Ishikawa (cell line): ENCODE data around the gene PLA2G5.

Experiments
- CEBPB ChIP-seq: IDR thresholded peaks from 2 replicates; pipeline ENCODE4 v1.6.1; 2012
- EP300 ChIP-seq: IDR thresholded peaks from 2 replicates; pipeline ENCODE4 v1.6.1; 2012; ENCODE audit warnings: borderline replicate concordance
- FOXM1 ChIP-seq: IDR thresholded peaks from 2 replicates; pipeline ENCODE4 v1.6.1; 2012; ENCODE audit warnings: low read depth, borderline replicate concordance
- TAF1 ChIP-seq: IDR thresholded peaks from 2 replicates; pipeline ENCODE4 v1.6.1; 2012; ENCODE audit warnings: low read depth, mild to moderate bottlenecking
- TEAD4 ChIP-seq: IDR thresholded peaks from 2 replicates; pipeline ENCODE4 v1.6.1; 2012
- YY1 ChIP-seq: IDR thresholded peaks from 2 replicates; pipeline ENCODE4 v1.6.1; 2012; ENCODE audit warnings: low read depth
- TF ChIP-seq, protein P1 (sequence below): IDR thresholded peaks from 2 replicates; pipeline ENCODE4 v1.6.1; 2012
- TF ChIP-seq, protein P2 (sequence below): IDR thresholded peaks from 2 replicates; pipeline ENCODE4 v1.6.1; 2012; ENCODE audit warnings: low read depth, mild to moderate bottlenecking

The PLA2G5 gene

DNA sequence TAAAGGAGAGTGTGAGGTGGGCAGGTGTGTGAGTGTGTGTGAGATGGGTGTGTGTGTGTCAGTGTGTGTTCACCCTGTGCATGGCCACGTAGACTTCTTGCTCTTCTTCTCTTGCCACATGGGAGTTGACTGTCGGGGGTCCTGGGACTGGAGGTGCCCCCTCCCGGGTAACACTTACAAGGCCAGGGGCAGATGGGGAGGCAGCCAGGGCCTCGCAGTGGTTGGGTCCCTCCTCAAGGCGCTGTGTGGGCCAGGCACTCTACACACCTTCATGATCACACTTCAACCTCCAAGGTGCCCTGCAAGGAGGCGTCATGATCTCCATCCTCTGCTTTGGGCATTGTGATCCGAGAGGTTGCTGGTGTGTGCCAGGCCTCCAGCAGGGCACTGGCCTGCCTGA lies 71.5 kb downstream of the PLA2G5 start:
- TF ChIP-seq CEBPB = no peak
- TF ChIP-seq, protein P1, sequence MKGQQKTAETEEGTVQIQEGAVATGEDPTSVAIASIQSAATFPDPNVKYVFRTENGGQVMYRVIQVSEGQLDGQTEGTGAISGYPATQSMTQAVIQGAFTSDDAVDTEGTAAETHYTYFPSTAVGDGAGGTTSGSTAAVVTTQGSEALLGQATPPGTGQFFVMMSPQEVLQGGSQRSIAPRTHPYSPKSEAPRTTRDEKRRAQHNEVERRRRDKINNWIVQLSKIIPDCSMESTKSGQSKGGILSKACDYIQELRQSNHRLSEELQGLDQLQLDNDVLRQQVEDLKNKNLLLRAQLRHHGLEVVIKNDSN = no peak
- TF ChIP-seq YY1 = no peak
- TF ChIP-seq, protein P2, sequence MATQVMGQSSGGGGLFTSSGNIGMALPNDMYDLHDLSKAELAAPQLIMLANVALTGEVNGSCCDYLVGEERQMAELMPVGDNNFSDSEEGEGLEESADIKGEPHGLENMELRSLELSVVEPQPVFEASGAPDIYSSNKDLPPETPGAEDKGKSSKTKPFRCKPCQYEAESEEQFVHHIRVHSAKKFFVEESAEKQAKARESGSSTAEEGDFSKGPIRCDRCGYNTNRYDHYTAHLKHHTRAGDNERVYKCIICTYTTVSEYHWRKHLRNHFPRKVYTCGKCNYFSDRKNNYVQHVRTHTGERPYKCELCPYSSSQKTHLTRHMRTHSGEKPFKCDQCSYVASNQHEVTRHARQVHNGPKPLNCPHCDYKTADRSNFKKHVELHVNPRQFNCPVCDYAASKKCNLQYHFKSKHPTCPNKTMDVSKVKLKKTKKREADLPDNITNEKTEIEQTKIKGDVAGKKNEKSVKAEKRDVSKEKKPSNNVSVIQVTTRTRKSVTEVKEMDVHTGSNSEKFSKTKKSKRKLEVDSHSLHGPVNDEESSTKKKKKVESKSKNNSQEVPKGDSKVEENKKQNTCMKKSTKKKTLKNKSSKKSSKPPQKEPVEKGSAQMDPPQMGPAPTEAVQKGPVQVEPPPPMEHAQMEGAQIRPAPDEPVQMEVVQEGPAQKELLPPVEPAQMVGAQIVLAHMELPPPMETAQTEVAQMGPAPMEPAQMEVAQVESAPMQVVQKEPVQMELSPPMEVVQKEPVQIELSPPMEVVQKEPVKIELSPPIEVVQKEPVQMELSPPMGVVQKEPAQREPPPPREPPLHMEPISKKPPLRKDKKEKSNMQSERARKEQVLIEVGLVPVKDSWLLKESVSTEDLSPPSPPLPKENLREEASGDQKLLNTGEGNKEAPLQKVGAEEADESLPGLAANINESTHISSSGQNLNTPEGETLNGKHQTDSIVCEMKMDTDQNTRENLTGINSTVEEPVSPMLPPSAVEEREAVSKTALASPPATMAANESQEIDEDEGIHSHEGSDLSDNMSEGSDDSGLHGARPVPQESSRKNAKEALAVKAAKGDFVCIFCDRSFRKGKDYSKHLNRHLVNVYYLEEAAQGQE = no peak
- no peak for TF ChIP-seq TAF1
- TF ChIP-seq FOXM1 = no peak
- TF ChIP-seq EP300 = no peak
- no peak for TF ChIP-seq TEAD4
